Upper lobe of left lung (tissue), 4 donors: ENCODE data around the gene RPS6KA2.

Source experiments
- EP300 ChIP-seq, 4 donors: sonication (generic); formaldehyde crosslinking; IDR thresholded peaks; one replicate each; pipeline ENCODE4 v1.5.1; 2017; ENCODE audit warnings: antibody characterized with exemption in 4 of 4, control low read depth in 2 of 4
- POLR2A ChIP-seq, 4 donors: fragments of 450-650 bp; IDR thresholded peaks; one replicate each; pipeline ENCODE4 v1.5.1; 2016 to 2017; ENCODE audit warnings: antibody characterized with exemption in 4 of 4, mild to moderate bottlenecking in 2 of 4
- TF ChIP-seq, protein P1 (sequence below), 6 experiments: fragments of 450-650 bp in 4 of 6; fragments of 200-600 bp in 2 of 6; sonication (generic) in 2 of 6; IDR thresholded peaks; one replicate each; pipeline ENCODE4 v1.5.1; 2016 to 2019; ENCODE audit warnings: antibody characterized with exemption in 6 of 6

DNA sequence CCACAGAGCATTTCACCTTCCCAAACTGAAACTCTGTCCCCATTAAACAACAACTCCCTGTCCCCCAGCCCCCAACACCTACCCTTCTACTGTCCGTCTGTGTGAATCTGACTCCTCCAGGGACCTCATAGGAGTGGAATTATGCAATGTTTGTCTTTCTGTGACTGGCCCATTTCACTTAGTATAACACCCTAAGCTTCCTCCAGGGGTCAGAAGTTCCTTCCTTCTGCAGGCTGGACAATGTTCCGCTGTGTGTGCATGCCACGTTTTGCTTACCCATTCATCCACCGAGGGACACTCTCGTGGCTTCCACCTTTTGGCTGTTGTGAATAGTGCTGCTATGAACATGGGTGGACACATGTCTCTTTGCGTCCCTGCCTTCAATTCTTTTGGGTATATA lies 206.7 kb downstream of the RPS6KA2 start:
- TF ChIP-seq POLR2A (IDR thresholded peaks at IDR 0.05) (no peak), EP300 (IDR thresholded peaks at IDR 0.05) (no peak)
- TF ChIP-seq, protein P1, sequence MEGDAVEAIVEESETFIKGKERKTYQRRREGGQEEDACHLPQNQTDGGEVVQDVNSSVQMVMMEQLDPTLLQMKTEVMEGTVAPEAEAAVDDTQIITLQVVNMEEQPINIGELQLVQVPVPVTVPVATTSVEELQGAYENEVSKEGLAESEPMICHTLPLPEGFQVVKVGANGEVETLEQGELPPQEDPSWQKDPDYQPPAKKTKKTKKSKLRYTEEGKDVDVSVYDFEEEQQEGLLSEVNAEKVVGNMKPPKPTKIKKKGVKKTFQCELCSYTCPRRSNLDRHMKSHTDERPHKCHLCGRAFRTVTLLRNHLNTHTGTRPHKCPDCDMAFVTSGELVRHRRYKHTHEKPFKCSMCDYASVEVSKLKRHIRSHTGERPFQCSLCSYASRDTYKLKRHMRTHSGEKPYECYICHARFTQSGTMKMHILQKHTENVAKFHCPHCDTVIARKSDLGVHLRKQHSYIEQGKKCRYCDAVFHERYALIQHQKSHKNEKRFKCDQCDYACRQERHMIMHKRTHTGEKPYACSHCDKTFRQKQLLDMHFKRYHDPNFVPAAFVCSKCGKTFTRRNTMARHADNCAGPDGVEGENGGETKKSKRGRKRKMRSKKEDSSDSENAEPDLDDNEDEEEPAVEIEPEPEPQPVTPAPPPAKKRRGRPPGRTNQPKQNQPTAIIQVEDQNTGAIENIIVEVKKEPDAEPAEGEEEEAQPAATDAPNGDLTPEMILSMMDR (IDR thresholded peaks at IDR 0.05) = peak in 2 of 6 experiments; percentile 16 to 27
